HG02610 (cell line): ENCODE results near the gene LGR4.
"Not testable (repeated sequence)": the region's sequence is repeated elsewhere in the genome, so short reads cannot be mapped to it uniquely, and the experiment has no call there.

ENCODE experiments used
- ATAC-seq: cut with Tn5 transposase; IDR thresholded peaks from one replicate; pipeline ENCODE4 v1.9.1; 2021; ENCODE audit warnings: mild to moderate bottlenecking, moderate library complexity; ENCODE audit not compliant: unreplicated experiment

The LGR4 gene

GRCh38 chr11:27460158-27460978 is 12.2 kb downstream of the LGR4 start:
- ATAC-seq = no peak

GRCh38 chr11:27459191-27459590 is 13.4 kb downstream of the LGR4 start:
- ATAC-seq = no peak

GRCh38 chr11:27458182-27458581 is 14.4 kb downstream of the LGR4 start:
- ATAC-seq = no peak

GRCh38 chr11:27456795-27457329 is 15.7 kb downstream of the LGR4 start:
- no peak for ATAC-seq

GRCh38 chr11:27456140-27456794 is 16.3 kb downstream of the LGR4 start:
- no peak for ATAC-seq

GRCh38 chr11:27455667-27456066 is 16.9 kb downstream of the LGR4 start:
- no peak for ATAC-seq

GRCh38 chr11:27453701-27454100 is 18.9 kb downstream of the LGR4 start:
- no peak for ATAC-seq

GRCh38 chr11:27452147-27452546 is 20.4 kb downstream of the LGR4 start:
- no peak for ATAC-seq

- ATAC-seq = no peak
Observed at GRCh38 chr11:27451244-27451965, 21.2 kb downstream of the LGR4 start.

- not testable (repeated sequence) for ATAC-seq
Observed at GRCh38 chr11:27448184-27448540, 24.4 kb downstream of the LGR4 start.

- no peak for ATAC-seq
Observed at GRCh38 chr11:27447288-27448183, 25.1 kb downstream of the LGR4 start.

GRCh38 chr11:27445625-27446024 is 27.0 kb downstream of the LGR4 start:
- ATAC-seq = no peak

GRCh38 chr11:27444801-27445215 is 27.8 kb downstream of the LGR4 start:
- no peak for ATAC-seq

GRCh38 chr11:27443746-27444507 is 28.7 kb downstream of the LGR4 start:
- no peak for ATAC-seq

GRCh38 chr11:27443227-27443626 is 29.4 kb downstream of the LGR4 start:
- ATAC-seq = no peak

- ATAC-seq = no peak
Observed at GRCh38 chr11:27440090-27440489, 32.5 kb downstream of the LGR4 start.

- no peak for ATAC-seq
Observed at GRCh38 chr11:27438595-27438981, 34.0 kb downstream of the LGR4 start.

- ATAC-seq = no peak
Observed at GRCh38 chr11:27437829-27438594, 34.6 kb downstream of the LGR4 start.

GRCh38 chr11:27436916-27437315 is 35.7 kb downstream of the LGR4 start:
- no peak for ATAC-seq
